DMS153 treated with DMSO at 0.1 percent for 48 hours (cell line): ENCODE measurements around the gene ACAP2.

ENCODE experiments used
- DNase-seq: peaks from one replicate; lab custom pipeline; 2025; ENCODE audit not compliant: unreplicated experiment; lab: John Stamatoyannopoulos, UW

Gene ACAP2

GRCh38 chr3:195263193-195263924 is 179.5 kb downstream of the ACAP2 start:
- no peak for DNase-seq

DNA sequence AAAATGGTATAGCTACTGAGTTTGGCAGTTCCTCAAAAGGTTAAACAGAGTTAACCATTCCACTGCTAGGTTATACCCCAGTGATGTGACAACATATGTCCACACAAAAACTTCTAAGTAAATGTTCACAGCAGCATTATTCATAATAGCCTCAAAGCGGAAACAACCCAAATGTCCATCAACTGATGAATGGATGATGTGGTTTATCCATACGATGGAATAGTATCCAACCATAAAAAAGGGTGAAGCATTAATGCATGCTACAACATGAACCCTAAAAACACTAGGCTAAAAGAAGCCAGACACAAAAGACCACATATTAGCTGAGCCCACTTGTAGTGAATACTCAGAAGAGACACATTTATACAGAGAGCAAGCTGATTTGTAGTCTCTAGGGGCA is 180.9 kb downstream of the ACAP2 start:
- DNase-seq = no peak

GRCh38 chr3:195260280-195260905 is 182.4 kb downstream of the ACAP2 start:
- DNase-seq = peak; percentile 33

- peak; percentile 56 for DNase-seq
These were observed 183.1 kb downstream of the ACAP2 start for GRCh38 chr3:195259475-195260279.

GRCh38 chr3:195259154-195259474 is 183.7 kb downstream of the ACAP2 start:
- DNase-seq = no peak

DNA sequence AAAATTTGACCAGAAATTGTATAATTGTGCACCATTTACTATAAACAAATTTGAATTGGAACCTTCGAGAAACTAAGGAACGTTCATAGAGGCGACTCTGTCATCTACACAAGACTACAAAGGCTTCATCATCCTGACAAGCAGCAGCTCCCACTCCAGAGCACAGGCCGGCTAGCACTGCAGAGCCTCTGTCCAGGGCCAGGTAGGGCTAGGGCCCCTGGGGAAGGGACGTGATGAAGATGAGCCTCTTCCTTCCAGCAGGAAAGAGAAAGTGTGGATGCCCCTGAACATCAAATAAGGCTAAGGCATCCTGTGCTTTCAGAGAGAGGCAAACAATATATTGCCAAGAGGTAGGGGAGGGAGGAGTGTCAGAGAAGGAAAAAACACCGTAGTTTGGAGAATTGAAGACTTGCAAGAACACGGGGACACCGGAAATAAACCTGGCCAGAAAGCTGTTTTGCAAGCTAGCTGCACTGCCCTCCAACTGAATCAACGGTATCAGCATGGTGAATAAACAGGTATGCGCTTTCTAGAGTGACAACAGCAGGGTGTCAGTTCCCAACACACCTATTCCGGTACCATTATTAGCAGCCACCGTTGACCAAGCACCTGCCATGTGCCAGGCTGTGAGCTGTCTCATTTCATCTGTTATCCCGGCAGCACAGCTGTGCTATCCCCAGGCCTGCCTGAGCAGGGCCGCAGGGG is 184.2 kb downstream of the ACAP2 start:
- peak; percentile 58 for DNase-seq

DNA sequence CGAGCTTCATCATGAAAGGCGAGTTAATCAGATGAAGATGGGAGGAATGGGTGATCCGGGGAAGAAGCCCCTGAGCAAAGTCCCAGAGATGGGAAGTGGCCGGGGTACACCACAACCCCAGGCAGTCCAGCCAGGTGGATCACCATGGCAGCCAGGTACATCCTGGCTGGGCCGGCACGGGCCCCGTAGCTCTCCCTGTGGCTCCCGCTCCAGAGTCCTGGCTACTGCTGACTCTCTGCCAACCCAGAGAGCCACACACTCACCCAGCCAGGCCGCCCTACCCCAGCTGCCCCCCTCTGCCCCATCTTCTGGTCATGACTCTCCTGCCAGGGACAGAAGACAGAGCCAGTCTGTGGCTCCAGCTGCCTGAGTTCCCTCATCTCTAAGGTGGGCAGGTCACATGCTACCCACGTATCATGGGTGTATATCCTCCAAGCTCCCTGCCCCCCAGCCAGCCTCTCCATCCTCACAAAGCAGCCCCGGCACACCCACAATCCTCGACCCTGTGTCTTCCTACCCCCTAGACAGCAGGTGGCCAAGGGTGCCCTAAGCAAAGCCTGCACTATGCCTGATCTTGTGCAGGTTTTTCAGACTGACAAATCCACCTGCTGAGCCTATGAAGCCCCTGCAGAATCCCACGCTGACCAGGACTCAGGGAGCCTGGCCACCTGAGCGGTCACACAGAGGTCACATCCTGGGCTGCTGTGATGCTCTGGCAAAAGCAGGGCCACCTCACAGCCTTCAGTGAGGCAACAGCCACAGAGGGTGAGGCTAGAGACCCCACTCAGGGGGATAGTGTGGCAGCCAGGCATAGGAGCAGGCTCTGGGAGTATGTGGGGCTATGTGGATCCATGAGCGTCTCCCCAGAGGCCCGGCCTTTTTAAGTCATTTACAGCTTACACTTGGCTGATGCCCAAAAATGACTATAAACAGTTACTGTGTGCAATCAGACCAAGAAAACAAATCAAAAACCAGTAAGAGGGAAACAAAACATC is 185.1 kb downstream of the ACAP2 start:
- DNase-seq = no peak

DNA sequence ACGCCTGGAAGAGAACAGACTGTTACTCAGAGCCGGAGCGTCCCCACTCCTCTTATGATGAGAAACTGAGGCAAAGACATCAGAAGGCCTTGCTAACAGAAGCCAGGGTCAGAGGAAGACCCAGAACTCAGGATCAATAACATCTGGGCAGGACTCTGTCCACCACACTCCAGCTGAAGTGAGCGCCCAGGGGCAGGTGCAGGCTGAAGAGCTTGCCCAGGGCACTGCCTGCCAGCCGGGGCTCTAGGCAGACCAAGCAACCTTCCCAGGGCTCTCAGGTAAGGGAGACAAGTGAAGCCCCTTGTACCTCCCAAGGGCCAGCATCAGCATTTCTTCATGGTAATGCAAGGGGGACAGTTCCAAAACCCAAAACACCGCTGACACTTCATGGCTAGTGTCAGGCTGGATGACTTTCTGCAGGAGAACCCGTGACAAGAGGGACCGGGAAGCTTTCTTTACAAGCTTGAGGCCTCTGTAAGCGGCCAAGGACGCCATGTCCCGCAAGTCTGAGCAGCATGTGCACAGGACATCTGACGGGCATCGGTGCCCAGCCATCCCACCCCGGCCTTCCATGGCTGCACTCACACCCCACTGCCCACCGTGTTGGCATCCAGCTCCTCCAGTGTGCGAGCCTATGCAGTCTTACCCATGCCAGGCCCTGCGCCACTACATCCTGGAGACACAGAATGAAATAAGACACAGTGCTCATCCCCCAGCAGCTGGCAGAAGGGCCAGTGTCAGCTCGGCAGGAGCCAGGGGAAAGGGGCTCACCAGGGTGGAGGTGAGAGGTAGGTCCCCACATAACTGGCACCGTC is 186.0 kb downstream of the ACAP2 start:
- no peak for DNase-seq

DNA sequence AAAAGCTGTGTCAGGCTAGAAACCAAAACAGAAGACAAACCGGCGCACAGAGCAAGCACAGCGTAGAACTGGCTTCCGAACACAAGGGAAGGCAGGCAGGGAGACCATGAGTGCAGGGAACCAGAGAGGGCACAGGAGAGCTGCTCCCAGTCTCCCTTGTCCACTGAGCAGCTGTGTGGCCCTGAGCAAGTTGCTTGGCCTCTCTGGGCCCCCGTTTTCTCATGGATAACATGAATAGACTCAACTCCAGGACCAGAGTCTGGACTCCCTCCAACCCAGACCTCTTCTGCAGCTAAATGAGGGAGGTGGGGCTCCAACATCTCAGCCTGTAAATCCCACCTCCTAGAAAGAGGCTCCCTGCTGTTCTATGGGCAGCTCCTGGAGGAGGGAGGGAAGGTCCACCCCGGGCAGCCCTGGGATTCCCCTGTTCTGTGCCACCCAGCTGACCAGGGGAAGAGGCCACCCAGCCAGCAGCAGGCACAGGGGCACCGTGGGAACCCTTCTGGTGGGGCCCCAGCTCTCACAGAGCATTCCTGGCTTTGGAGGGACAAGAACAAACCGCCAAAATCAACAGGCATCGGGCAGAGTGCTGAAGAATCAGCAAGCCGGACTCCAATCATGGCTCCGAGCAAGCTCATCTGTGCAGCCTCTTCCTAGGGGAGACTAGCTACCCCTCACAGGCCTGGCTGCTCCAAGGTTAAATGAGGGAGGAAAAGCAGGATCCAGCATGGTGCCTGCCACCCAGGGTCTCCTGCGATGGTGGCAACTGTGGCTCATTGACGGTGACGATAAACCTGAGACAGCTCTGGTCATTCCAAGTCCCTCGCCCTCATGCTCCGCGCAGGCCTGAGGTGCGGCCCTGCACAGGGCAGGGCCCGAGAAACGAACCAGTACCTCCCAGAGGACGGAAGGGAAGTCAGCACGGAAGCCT is 187.0 kb downstream of the ACAP2 start:
- DNase-seq = no peak

- DNase-seq = no peak
These were observed 187.7 kb downstream of the ACAP2 start for GRCh38 chr3:195255176-195255500.

DNA sequence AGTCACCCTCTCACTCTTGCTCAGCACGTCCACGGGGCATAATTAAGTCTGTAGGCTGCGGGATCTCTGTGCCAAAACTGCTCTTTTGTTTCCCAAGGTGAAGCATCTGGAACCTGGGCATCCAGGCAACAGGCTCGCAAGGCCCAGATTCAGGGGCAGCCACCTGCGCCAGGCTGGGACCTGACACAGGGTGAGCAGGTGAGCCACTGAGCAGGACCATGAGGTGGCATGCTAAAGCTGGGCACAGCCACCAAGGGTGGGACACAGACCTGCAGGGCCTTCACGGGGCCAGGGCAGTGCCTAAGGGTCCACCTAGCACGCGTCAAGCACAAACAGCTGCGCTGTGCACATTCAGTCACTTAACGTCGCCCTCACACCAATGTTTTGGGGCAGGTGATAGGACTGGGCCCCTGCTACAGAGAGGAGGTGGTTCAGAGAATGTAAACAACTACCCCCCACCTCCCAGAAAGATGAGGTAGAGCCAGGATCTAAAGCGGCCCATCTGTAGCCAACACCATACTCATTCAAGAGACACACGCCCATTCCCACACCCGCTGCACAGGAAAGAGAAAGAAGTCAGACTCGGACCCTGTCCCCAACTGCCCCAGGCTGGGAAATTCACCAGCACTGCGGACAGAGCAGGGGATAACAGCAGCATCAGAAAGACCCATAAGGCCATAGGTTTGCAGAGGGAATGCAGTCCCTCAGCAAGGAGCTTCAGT is 188.2 kb downstream of the ACAP2 start:
- no peak for DNase-seq

DNA sequence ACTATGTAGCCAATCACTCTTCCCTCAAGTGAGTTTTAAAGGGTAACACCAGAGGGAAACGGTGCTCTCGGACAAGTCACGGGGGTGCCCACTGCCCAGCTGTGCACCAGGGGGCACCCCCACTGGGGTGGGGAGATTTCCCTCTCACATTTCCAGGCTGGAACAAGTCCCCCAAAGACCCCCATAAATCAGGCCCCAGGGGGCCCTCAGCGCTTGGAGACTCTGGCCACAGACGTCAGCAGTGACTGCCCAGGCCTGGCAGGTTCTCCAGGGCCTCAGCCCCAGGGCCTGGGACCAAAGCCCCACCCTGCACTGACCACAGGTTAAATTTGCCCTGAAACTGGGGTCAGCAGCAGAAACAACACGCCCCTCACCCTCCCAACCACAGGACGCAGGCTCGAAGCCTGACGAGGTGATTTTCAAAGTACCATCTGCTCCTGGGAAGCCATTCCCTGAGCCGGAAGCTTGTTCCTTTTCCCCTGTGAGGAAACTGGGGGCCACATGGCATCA is 188.8 kb downstream of the ACAP2 start:
- no peak for DNase-seq

DNA sequence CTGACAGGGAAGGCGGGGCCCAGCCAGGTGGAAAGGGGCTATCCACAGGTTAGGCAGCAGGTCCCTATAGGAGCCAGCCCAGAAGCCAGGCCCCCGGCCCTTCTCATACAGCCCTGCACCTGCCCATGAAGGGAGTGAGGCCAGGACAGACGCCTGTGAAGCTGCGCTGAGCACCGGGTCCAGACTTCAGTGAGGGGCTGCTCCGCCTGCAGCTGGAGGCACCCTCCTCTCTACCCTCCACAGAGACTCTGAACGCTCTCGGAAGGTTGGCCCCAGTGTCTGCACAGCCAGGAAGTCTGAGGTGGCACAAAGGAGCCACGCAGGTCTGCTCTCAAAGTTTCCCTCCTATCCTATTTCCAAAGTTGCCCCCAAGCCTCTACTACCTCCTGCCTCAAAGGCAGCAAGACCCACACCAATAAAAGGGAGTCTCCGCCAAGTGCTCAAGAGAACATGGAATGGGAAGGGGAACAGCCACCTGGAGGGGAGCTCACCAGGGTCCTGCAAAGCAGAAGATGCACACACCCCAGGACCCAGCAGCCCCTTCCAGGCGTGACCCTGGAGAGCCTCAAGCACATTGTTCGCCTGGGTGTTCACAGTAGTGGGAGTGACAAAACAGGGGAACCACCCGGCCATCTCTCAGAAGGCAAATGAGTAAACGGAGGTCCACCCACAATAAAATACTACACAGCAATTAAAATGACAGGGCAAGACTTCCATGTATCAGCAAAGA is 191.3 kb downstream of the ACAP2 start:
- no peak for DNase-seq

DNA sequence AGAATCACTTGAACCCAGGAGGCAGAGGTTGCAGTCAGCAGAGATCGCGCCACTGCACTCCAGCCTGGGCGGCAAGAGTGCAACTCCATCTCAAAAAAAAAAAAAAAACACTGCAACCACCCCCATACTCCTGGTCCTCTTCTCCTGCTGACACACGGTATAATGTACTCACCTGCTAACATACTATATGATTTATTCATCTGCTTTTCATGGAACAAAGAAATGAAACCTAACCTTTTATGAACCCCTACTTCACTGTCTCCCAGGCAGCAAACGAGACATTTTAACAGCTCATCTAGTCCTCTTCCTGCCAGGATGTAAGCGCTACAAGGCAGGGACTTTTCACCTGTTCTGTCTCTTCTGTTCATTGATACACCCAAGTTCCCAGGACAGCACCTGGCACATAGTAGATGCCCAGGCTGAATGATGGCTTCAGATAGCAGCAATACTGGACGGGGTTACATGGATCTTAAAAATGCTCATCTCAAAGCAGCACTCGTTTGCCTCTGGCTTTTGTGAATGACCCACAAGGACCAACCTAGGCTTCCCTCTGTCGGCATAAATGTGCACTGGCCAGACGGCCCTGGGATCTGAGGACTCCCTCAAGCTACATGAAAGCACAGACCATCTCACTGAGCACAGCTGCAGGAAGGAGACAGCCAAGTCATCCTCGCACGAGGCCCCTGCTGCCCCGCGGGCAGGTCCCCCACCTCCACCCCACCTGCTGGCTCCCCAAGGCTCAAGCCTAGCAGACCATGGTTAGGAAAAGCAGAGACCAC is 192.2 kb downstream of the ACAP2 start:
- peak; percentile 74 for DNase-seq

DNA sequence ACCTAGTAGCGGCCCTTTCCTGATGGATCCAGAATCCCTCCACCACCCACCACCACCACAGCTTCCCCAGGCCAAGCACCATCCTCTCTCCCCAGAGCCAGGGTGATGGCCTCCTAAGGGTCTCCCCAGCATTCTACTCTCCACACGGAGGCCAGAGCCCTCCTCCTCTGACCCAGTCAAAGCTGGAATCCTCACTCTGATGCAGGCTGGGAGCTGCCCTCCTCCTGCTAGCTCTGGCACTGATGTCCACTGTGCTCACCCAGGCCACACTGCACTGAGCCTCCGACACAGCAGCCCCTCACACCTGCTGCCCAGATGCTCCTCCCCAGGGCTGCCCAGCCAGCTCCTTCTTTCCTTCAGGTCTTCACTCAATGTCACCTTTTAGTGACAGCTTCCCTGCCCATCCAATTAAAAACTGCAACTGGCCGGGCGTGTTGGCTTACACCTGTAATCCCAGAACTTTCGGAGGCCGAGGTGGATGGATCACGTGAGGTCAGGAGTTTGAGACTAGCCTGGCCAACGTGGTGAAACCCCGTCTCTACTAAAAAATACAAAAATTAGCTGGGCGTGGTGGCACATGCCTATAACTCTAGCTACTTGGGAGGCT is 192.9 kb downstream of the ACAP2 start:
- DNase-seq = no peak
